Lower leg skin (tissue), 3 donors: ENCODE measurements around the gene ZNF526.

ENCODE experiments used
- CTCF ChIP-seq, 3 donors: fragments of 450-650 bp; IDR thresholded peaks; one replicate each; pipeline ENCODE4 v1.5.1; 2016; ENCODE audit warnings: antibody characterized with exemption in 3 of 3, mild to moderate bottlenecking in 3 of 3, moderate library complexity in 2 of 3
- POLR2A ChIP-seq, 2 donors: fragments of 450-650 bp; IDR thresholded peaks; one replicate each; pipeline ENCODE4 v1.6.1; 2016 to 2017; ENCODE audit warnings: antibody characterized with exemption in 2 of 2, mild to moderate bottlenecking in 1 of 2, moderate library complexity in 1 of 2

- TF ChIP-seq CTCF (IDR thresholded peaks at IDR 0.05) (no peak), POLR2A (IDR thresholded peaks at IDR 0.05) (no peak)
These were observed 49.6 kb downstream of the ZNF526 start for GRCh38 chr19:42269478-42270345.
